Activated naive CD4-positive, alpha-beta T cell treated with anti-CD3 and anti-CD28 coated beads, Interleukin-2, amount 10 ng/mL, durations not matched to agents 7 days and 5 days (primary cell): ENCODE measurements around the gene SUSD1.

Source experiments
- CTCF ChIA-PET: fragments of 350-600 bp; sonication (Branson Sonifier 250); formaldehyde crosslinking; loops from one replicate; lab custom pipeline; 2021; ENCODE audit warnings: antibody characterized with exemption; lab: Charles Lee
- DNase-seq: peaks from one replicate; pipeline ENCODE4 v3.0.0-alpha.2; 2020
- H3K27ac Mint-ChIP-seq: one replicate; pipeline ENCODE4 v1.8.0; 2021; ENCODE audit warnings: mild to moderate bottlenecking, moderate library complexity, mixed read lengths
- H3K27me3 Mint-ChIP-seq: one replicate; pipeline ENCODE4 v1.8.0; 2021; ENCODE audit warnings: mild to moderate bottlenecking, mixed read lengths
- H3K36me3 Mint-ChIP-seq: one replicate; pipeline ENCODE4 v1.8.0; 2021; ENCODE audit warnings: mixed read lengths
- H3K4me1 Mint-ChIP-seq: one replicate; pipeline ENCODE4 v1.8.0; 2021; ENCODE audit warnings: mixed read lengths
- H3K4me3 Mint-ChIP-seq: one replicate; pipeline ENCODE4 v1.8.0; 2021; ENCODE audit warnings: mild to moderate bottlenecking, moderate library complexity, mixed read lengths
- H3K9me3 Mint-ChIP-seq: one replicate; pipeline ENCODE4 v1.8.0; 2021; ENCODE audit warnings: mixed read lengths

SUSD1 gene

GRCh38 chr9:112049811-112050516 is 125.1 kb downstream of the SUSD1 start:
- H3K4me1 Mint-ChIP-seq = peaks cover 11% of the 10 kb centered on the region
- H3K4me3 Mint-ChIP-seq = no peak overlapping the region
- H3K27ac Mint-ChIP-seq = no peak overlapping the region
- no peaks in the 10 kb centered on the region for H3K27me3 Mint-ChIP-seq
- peaks cover 48% of the 10 kb centered on the region for H3K36me3 Mint-ChIP-seq
- peaks cover 19% of the 10 kb centered on the region for H3K9me3 Mint-ChIP-seq
- CTCF ChIA-PET = no interaction called here
- DNase-seq = no peak

- H3K27me3 Mint-ChIP-seq = no peaks in the 10 kb centered on the region
- CTCF ChIA-PET = no interaction called here
- peaks cover 11% of the 10 kb centered on the region for H3K4me1 Mint-ChIP-seq
- peaks cover 49% of the 10 kb centered on the region for H3K36me3 Mint-ChIP-seq
- DNase-seq = no peak
- H3K9me3 Mint-ChIP-seq = peaks cover 19% of the 10 kb centered on the region
- H3K27ac Mint-ChIP-seq = no peak overlapping the region
- no peak overlapping the region for H3K4me3 Mint-ChIP-seq
These were observed 126.0 kb downstream of the SUSD1 start for GRCh38 chr9:112048924-112049691.

- peaks cover 11% of the 10 kb centered on the region for H3K4me1 Mint-ChIP-seq
- H3K27me3 Mint-ChIP-seq = no peaks in the 10 kb centered on the region
- peaks cover 44% of the 10 kb centered on the region for H3K36me3 Mint-ChIP-seq
- no peak overlapping the region for H3K4me3 Mint-ChIP-seq
- peak overlapping the region; percentile 76 for H3K27ac Mint-ChIP-seq
- no peak for DNase-seq
- H3K9me3 Mint-ChIP-seq = peaks cover 19% of the 10 kb centered on the region
- CTCF ChIA-PET = interaction anchor here (0.6 to 1.3 kb wide), 4 partner anchors 12 to 331 kb away, joined by 3 to 4 read pairs (median 4); no protein-coding TSS in a partner anchor
These were observed 127.5 kb downstream of the SUSD1 start for GRCh38 chr9:112047538-112048066.

- Mint-ChIP-seq H3K4me1 (peaks cover 20% of the 10 kb centered on the region), H3K36me3 (peaks cover 52% of the 10 kb centered on the region), H3K27ac (no peak overlapping the region), H3K4me3 (no peak overlapping the region), H3K27me3 (peaks cover 7% of the 10 kb centered on the region), H3K9me3 (peaks cover 19% of the 10 kb centered on the region)
- no peak for DNase-seq
- CTCF ChIA-PET = no interaction called here
These were observed 128.9 kb downstream of the SUSD1 start for GRCh38 chr9:112046181-112046580.

- no peak overlapping the region for H3K4me3 Mint-ChIP-seq
- peaks cover 19% of the 10 kb centered on the region for H3K9me3 Mint-ChIP-seq
- H3K36me3 Mint-ChIP-seq = peaks cover 63% of the 10 kb centered on the region
- H3K27ac Mint-ChIP-seq = no peak overlapping the region
- CTCF ChIA-PET = no interaction called here
- DNase-seq = no peak
- peaks cover 10% of the 10 kb centered on the region for H3K27me3 Mint-ChIP-seq
- peaks cover 26% of the 10 kb centered on the region for H3K4me1 Mint-ChIP-seq
These were observed 130.2 kb downstream of the SUSD1 start for GRCh38 chr9:112044881-112045280.

GRCh38 chr9:112044186-112044585 is 130.9 kb downstream of the SUSD1 start:
- Mint-ChIP-seq H3K9me3 (peaks cover 19% of the 10 kb centered on the region), H3K36me3 (peaks cover 63% of the 10 kb centered on the region), H3K27me3 (peaks cover 10% of the 10 kb centered on the region), H3K4me3 (no peak overlapping the region), H3K4me1 (peaks cover 31% of the 10 kb centered on the region), H3K27ac (no peak overlapping the region)
- no peak for DNase-seq
- CTCF ChIA-PET = no interaction called here

- CTCF ChIA-PET = no interaction called here
These were observed 131.7 kb downstream of the SUSD1 start for GRCh38 chr9:112043423-112043822.

GRCh38 chr9:112042769-112043168 is 132.3 kb downstream of the SUSD1 start:
- no peak for DNase-seq
- H3K4me3 Mint-ChIP-seq = no peak overlapping the region
- H3K4me1 Mint-ChIP-seq = peaks cover 42% of the 10 kb centered on the region
- CTCF ChIA-PET = no interaction called here
- no peak overlapping the region for H3K27ac Mint-ChIP-seq
- H3K36me3 Mint-ChIP-seq = peaks cover 55% of the 10 kb centered on the region
- peaks cover 8% of the 10 kb centered on the region for H3K9me3 Mint-ChIP-seq
- peaks cover 10% of the 10 kb centered on the region for H3K27me3 Mint-ChIP-seq

More at GRCh38 chr9:112043423-112043822, 131.7 kb downstream of the SUSD1 start:
- H3K36me3 Mint-ChIP-seq = peaks cover 61% of the 10 kb centered on the region
- H3K4me3 Mint-ChIP-seq = no peak overlapping the region
- H3K27me3 Mint-ChIP-seq = peaks cover 10% of the 10 kb centered on the region
- H3K27ac Mint-ChIP-seq = no peak overlapping the region
- DNase-seq = no peak
- peaks cover 13% of the 10 kb centered on the region for H3K9me3 Mint-ChIP-seq
- H3K4me1 Mint-ChIP-seq = peaks cover 38% of the 10 kb centered on the region

- Mint-ChIP-seq H3K9me3 (peaks cover 3% of the 10 kb centered on the region), H3K4me1 (peaks cover 42% of the 10 kb centered on the region), H3K27ac (no peak overlapping the region), H3K27me3 (peaks cover 10% of the 10 kb centered on the region), H3K36me3 (peaks cover 52% of the 10 kb centered on the region), H3K4me3 (no peak overlapping the region)
- CTCF ChIA-PET = no interaction called here
- no peak for DNase-seq
These were observed 132.9 kb downstream of the SUSD1 start for GRCh38 chr9:112042244-112042638.

GRCh38 chr9:112041536-112042243 is 133.4 kb downstream of the SUSD1 start:
- Mint-ChIP-seq H3K4me3 (no peak overlapping the region), H3K27ac (peak overlapping the region; percentile 65), H3K36me3 (peaks cover 48% of the 10 kb centered on the region), H3K9me3 (no peaks in the 10 kb centered on the region), H3K27me3 (peaks cover 10% of the 10 kb centered on the region), H3K4me1 (peaks cover 44% of the 10 kb centered on the region)
- DNase-seq = no peak
- CTCF ChIA-PET = no interaction called here

- CTCF ChIA-PET = no interaction called here
These were observed 133.9 kb downstream of the SUSD1 start for GRCh38 chr9:112041199-112041535.

GRCh38 chr9:112038017-112038408 is 137.1 kb downstream of the SUSD1 start:
- Mint-ChIP-seq H3K4me1 (peaks cover 79% of the 10 kb centered on the region), H3K27ac (peak overlapping the region; percentile 90), H3K4me3 (peak overlapping the region; percentile 47), H3K27me3 (peaks cover 30% of the 10 kb centered on the region), H3K9me3 (peaks cover 4% of the 10 kb centered on the region), H3K36me3 (peaks cover 57% of the 10 kb centered on the region)
- no peak for DNase-seq
- CTCF ChIA-PET = no interaction called here

More at GRCh38 chr9:112041199-112041535, 133.9 kb downstream of the SUSD1 start:
- H3K4me3 Mint-ChIP-seq = no peak overlapping the region
- peaks cover 10% of the 10 kb centered on the region for H3K27me3 Mint-ChIP-seq
- no peaks in the 10 kb centered on the region for H3K9me3 Mint-ChIP-seq
- no peak for DNase-seq
- H3K36me3 Mint-ChIP-seq = peaks cover 48% of the 10 kb centered on the region
- H3K4me1 Mint-ChIP-seq = peaks cover 50% of the 10 kb centered on the region
- H3K27ac Mint-ChIP-seq = no peak overlapping the region

GRCh38 chr9:112037281-112038016 is 137.6 kb downstream of the SUSD1 start:
- DNase-seq = peak; percentile 88

More at GRCh38 chr9:112037281-112038016, 137.6 kb downstream of the SUSD1 start:
- Mint-ChIP-seq H3K27me3 (peaks cover 30% of the 10 kb centered on the region), H3K36me3 (peaks cover 55% of the 10 kb centered on the region), H3K9me3 (peaks cover 4% of the 10 kb centered on the region), H3K27ac (peak overlapping the region; percentile 90), H3K4me1 (peaks cover 82% of the 10 kb centered on the region), H3K4me3 (peak overlapping the region; percentile 41)
- CTCF ChIA-PET = no interaction called here
